A549 (cell line): Measurements from ENCODE around the gene MYO1D.
"Not testable (repeated sequence)": the region's sequence is repeated elsewhere in the genome, so short reads cannot be mapped to it uniquely, and the experiment has no call there.

Experiments
- CBX8 ChIP-seq: fragments of 200-600 bp; sonication (generic); IDR thresholded peaks from 2 replicates; pipeline ENCODE4 v1.6.1; 2016
- MAX ChIP-seq: IDR thresholded peaks from 2 replicates; pipeline ENCODE4 v1.6.1; 2012
- POLR2A ChIP-seq: IDR thresholded peaks from 2 replicates; pipeline ENCODE4 v1.6.1; 2012; ENCODE audit warnings: mild to moderate bottlenecking, low read length
- ZNF302 ChIP-seq: fragments of 250-450 bp; sonication (Bioruptor Pico); IDR thresholded peaks from 2 replicates; pipeline ENCODE4 v1.9.0; 2021; ENCODE audit warnings: inconsistent platforms, mild to moderate bottlenecking, moderate library complexity
- TF ChIP-seq, protein P1 (sequence below): fragments of >200 bp; sonication (Bioruptor Twin); formaldehyde crosslinking; IDR thresholded peaks from 3 replicates; pipeline ENCODE4 v1.5.1; 2016

GRCh38 chr17:32887410-32887809 is 10.5 kb upstream of the MYO1D start:
- not testable (repeated sequence) for TF ChIP-seq POLR2A; CBX8; MAX; ZNF302 (CRISPR knock-in tag)
- TF ChIP-seq, protein P1, sequence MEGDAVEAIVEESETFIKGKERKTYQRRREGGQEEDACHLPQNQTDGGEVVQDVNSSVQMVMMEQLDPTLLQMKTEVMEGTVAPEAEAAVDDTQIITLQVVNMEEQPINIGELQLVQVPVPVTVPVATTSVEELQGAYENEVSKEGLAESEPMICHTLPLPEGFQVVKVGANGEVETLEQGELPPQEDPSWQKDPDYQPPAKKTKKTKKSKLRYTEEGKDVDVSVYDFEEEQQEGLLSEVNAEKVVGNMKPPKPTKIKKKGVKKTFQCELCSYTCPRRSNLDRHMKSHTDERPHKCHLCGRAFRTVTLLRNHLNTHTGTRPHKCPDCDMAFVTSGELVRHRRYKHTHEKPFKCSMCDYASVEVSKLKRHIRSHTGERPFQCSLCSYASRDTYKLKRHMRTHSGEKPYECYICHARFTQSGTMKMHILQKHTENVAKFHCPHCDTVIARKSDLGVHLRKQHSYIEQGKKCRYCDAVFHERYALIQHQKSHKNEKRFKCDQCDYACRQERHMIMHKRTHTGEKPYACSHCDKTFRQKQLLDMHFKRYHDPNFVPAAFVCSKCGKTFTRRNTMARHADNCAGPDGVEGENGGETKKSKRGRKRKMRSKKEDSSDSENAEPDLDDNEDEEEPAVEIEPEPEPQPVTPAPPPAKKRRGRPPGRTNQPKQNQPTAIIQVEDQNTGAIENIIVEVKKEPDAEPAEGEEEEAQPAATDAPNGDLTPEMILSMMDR = not testable (repeated sequence)
